Measurements from ENCODE around the gene KRTAP12-2.

- peak; percentile 56 for TF ChIP-seq EZH2 (IDR thresholded peaks at IDR 0.05; ENCODE audit: borderline replicate concordance, low read length)
- no peak for TF ChIP-seq CTCF (conservative IDR thresholded peaks at IDR 0.05 in 1 of 2, IDR thresholded peaks at IDR 0.05 in 1 of 2; ENCODE audit: extremely low read depth in 1 of 2, insufficient read depth in 1 of 2, low read depth in 1 of 2, low read length in 2 of 2)
These were observed 45.7 kb upstream of the KRTAP12-2 start for GRCh38 chr21:44712203-44713028.

Measured in mammary epithelial cell (primary cell).